GM18517 (cell line): ENCODE results near the gene TWF2.

ENCODE experiments used
- ATAC-seq: cut with Tn5 transposase; IDR thresholded peaks from one replicate; pipeline ENCODE4 v1.9.1; 2021; ENCODE audit warnings: mild to moderate bottlenecking, moderate library complexity; ENCODE audit not compliant: unreplicated experiment

Gene TWF2

DNA sequence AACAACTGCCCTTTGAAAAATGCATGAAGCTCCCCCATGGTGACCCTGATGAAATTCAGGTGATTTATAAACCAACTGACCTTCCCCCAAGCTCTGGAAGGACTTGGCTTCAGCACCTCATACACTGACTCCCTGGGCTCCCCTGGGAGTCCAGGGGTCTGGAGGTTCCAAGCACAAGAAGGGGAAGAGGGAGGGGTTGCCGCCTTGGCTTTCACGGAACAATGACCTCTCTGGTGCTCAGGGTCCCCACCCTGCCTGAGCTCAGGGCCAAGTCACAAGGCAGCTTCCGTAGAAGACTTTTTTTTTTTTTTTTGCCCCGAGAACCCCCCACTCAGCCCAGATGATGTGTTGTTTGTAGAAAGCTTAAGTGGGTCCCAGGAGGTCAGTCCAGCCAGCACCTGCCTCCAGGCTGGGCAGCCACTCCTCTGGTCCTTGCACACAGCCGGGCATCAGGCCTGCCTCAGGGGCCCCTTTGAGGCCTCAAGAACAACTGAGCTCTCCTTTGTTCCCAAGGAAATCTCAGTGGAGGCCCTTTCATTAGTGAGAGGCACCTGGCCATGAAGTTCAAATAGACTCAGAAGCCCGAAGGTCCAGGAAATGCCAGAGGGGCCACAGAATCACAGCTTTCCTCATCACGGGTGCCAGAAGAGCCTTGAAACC is 55.0 kb downstream of the TWF2 start:
- ATAC-seq, result no peak

- no peak for ATAC-seq
Measured at GRCh38 chr3:52182691-52183090, 56.3 kb downstream of the TWF2 start.

GRCh38 chr3:52182196-52182595 is 56.8 kb downstream of the TWF2 start:
- no peak for ATAC-seq

- ATAC-seq, result no peak
Measured at GRCh38 chr3:52181543-52181942, 57.4 kb downstream of the TWF2 start.
